ENCODE results near the gene GFER. TPM values are rescaled to one million over a fixed set of nuclear protein-coding genes. Genes with fewer than 3 reads are reported as not detected.
"Not testable (repeated sequence)": the region's sequence is repeated elsewhere in the genome, so short reads cannot be mapped to it uniquely, and the experiment has no call there.

The GFER gene
- polyA plus RNA-seq, 1 donor (not counting 4 experiments of a cell fraction or from before 2014, with no cell fraction given) = 12.0 TPM

DNA sequence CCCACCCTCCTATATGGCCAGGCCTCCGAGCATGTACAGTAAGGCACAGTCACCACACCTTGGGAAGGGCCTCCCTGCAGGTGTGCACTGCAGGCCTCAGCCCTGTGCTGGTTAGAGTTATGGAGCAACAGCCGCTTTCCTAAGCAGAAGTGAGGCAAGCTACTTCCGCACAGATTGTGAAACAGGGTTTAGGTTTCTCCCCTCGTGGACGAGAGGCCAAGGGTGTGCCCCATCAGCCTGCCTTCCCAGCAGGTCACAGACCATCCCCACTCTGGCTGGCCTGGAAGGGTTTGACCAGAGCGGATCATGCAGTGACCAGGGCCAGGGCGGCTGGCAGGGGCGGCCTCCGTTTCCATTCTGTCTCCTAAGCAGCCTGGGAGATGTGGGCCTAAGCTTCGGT lies 45.7 kb upstream of the GFER start:
- DNase-seq (ENCODE audit: low read depth, low spot score) (no peak), FAIRE-seq (no peak)
- no peak overlapping the region for H3K9ac ChIP-seq (ENCODE audit: control insufficient read depth, extremely low read depth, insufficient read depth, low read length)
- no peak overlapping the region for H3K27ac ChIP-seq (ENCODE audit: control insufficient read depth, insufficient read depth, low read length)
- H3K4me3 ChIP-seq (ENCODE audit: control insufficient read depth in 2 of 3, extremely low read depth in 1 of 3, insufficient read depth in 2 of 3, low read depth in 1 of 3, low read length in 3 of 3) = no peak overlapping the region
- no peaks in the 10 kb centered on the region for H3K27me3 ChIP-seq (ENCODE audit: control insufficient read depth, extremely low read depth, insufficient read depth, low read length)
- no peaks in the 10 kb centered on the region for H4K20me1 ChIP-seq (ENCODE audit: control insufficient read depth, extremely low read depth, insufficient read depth, low read length)
- H3K9me3 ChIP-seq (ENCODE audit: control insufficient read depth, low read depth, low read length) = no peaks in the 10 kb centered on the region
- H3K9me1 ChIP-seq (ENCODE audit: control insufficient read depth, extremely low read depth, insufficient read depth, low read length) = no peaks in the 10 kb centered on the region
- peaks cover 0 to 4% of the 10 kb centered on the region in 2 experiments for H3K36me3 ChIP-seq (ENCODE audit: control insufficient read depth in 2 of 2, extremely low read depth in 1 of 2, insufficient read depth in 2 of 2, low read length in 2 of 2)
- H3K79me2 ChIP-seq (ENCODE audit: control insufficient read depth, insufficient read depth, low read length) = no peaks in the 10 kb centered on the region
- TF ChIP-seq, protein P1, sequence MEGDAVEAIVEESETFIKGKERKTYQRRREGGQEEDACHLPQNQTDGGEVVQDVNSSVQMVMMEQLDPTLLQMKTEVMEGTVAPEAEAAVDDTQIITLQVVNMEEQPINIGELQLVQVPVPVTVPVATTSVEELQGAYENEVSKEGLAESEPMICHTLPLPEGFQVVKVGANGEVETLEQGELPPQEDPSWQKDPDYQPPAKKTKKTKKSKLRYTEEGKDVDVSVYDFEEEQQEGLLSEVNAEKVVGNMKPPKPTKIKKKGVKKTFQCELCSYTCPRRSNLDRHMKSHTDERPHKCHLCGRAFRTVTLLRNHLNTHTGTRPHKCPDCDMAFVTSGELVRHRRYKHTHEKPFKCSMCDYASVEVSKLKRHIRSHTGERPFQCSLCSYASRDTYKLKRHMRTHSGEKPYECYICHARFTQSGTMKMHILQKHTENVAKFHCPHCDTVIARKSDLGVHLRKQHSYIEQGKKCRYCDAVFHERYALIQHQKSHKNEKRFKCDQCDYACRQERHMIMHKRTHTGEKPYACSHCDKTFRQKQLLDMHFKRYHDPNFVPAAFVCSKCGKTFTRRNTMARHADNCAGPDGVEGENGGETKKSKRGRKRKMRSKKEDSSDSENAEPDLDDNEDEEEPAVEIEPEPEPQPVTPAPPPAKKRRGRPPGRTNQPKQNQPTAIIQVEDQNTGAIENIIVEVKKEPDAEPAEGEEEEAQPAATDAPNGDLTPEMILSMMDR (optimal IDR thresholded peaks at IDR 0.05 in 1 of 3, IDR thresholded peaks at IDR 0.05 in 1 of 3, conservative IDR thresholded peaks at IDR 0.05 in 1 of 3; ENCODE audit: extremely low read depth in 1 of 3, insufficient read depth in 2 of 3, low read length in 3 of 3) = no peak
- TF ChIP-seq EZH2 (IDR thresholded peaks at IDR 0.05; ENCODE audit: low read length) = no peak
- H2AFZ ChIP-seq (ENCODE audit: control insufficient read depth, low read length) = no peak overlapping the region
- H3K4me2 ChIP-seq (ENCODE audit: control insufficient read depth, extremely low read depth, insufficient read depth, low read depth, low read length) = no peak overlapping the region
- dilution Hi-C loops (cut with MboI; ENCODE audit: extremely low pct_ligation_motif_present, low sequenced_read_pairs) = no loop called here
- H3K4me1 ChIP-seq (ENCODE audit: control insufficient read depth, extremely low read depth, insufficient read depth, low read length) = peaks cover 21% of the 10 kb centered on the region

DNA sequence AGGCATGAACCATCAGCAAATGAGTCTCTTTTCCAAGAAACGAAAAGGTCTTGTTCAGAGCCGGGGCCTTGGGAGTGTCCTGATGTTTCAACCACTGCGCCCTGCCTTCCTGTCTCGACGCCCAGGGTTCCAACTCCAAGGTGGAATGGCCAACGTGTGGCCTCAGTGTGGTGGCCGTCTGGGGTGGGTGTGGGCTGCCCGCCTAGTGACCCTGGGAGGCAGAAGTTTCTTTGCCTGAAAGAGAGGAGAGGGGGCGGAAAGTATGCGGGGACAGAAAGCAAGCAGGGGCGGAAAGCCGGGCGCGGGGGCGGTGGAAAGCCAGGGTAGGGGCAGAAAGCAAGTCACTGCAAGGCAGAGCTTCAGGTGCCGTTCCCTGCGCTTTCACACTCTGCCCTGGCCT lies 45.1 kb upstream of the GFER start:
- TF ChIP-seq, protein P1 (optimal IDR thresholded peaks at IDR 0.05 in 1 of 3, IDR thresholded peaks at IDR 0.05 in 1 of 3, conservative IDR thresholded peaks at IDR 0.05 in 1 of 3; ENCODE audit: extremely low read depth in 1 of 3, insufficient read depth in 2 of 3, low read length in 3 of 3) = no peak
- no peak for TF ChIP-seq EZH2 (IDR thresholded peaks at IDR 0.05; ENCODE audit: low read length)
- no peak for FAIRE-seq

DNA sequence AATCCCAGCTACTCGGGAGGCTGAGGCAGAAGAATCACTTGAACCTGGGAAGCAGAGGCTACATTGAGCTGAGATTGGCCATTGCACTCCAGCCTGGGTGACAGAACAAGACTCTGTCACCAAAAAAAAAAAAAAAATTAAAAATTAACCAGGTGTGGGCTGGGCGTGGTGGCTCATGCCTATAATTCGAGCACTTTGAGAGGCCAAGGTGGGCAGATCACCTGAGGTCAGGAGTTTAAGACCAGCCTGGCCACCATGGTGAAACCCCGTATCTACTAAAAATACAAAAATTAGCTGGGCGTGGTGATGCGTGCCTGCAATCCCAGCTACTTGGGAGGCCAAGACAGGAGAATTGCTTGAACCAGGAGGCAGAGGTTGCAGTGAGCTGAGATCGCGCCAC lies 44.2 kb upstream of the GFER start:
- FAIRE-seq; H3K27me3 ChIP-seq (ENCODE audit: control insufficient read depth, extremely low read depth, insufficient read depth, low read length); dilution Hi-C loops (cut with MboI; ENCODE audit: extremely low pct_ligation_motif_present, low sequenced_read_pairs): not testable (repeated sequence)

More for the DNA sequence above, 45.1 kb upstream of the GFER start:
- Histone ChIP-seq H3K4me1 (ENCODE audit: control insufficient read depth, extremely low read depth, insufficient read depth, low read length) (peaks cover 23% of the 10 kb centered on the region), H3K27me3 (ENCODE audit: control insufficient read depth, extremely low read depth, insufficient read depth, low read length) (no peaks in the 10 kb centered on the region), H3K4me2 (ENCODE audit: control insufficient read depth, extremely low read depth, insufficient read depth, low read depth, low read length) (no peak overlapping the region), H3K4me3 (ENCODE audit: control insufficient read depth in 2 of 3, extremely low read depth in 1 of 3, insufficient read depth in 2 of 3, low read depth in 1 of 3, low read length in 3 of 3) (no peak overlapping the region), H4K20me1 (ENCODE audit: control insufficient read depth, extremely low read depth, insufficient read depth, low read length) (no peaks in the 10 kb centered on the region), H2AFZ (ENCODE audit: control insufficient read depth, low read length) (no peak overlapping the region), H3K36me3 (ENCODE audit: control insufficient read depth in 2 of 2, extremely low read depth in 1 of 2, insufficient read depth in 2 of 2, low read length in 2 of 2) (peaks cover 0 to 4% of the 10 kb centered on the region in 2 experiments), H3K9me1 (ENCODE audit: control insufficient read depth, extremely low read depth, insufficient read depth, low read length) (no peaks in the 10 kb centered on the region), H3K9ac (ENCODE audit: control insufficient read depth, extremely low read depth, insufficient read depth, low read length) (no peak overlapping the region), H3K79me2 (ENCODE audit: control insufficient read depth, insufficient read depth, low read length) (no peaks in the 10 kb centered on the region), H3K27ac (ENCODE audit: control insufficient read depth, insufficient read depth, low read length) (no peak overlapping the region), H3K9me3 (ENCODE audit: control insufficient read depth, low read depth, low read length) (no peaks in the 10 kb centered on the region)
- no peak for DNase-seq (ENCODE audit: low read depth, low spot score)
- dilution Hi-C loops (cut with MboI; ENCODE audit: extremely low pct_ligation_motif_present, low sequenced_read_pairs) = no loop called here

More for the DNA sequence above, 44.2 kb upstream of the GFER start:
- not testable (repeated sequence) for H3K9ac ChIP-seq (ENCODE audit: control insufficient read depth, extremely low read depth, insufficient read depth, low read length); H3K27ac ChIP-seq (ENCODE audit: control insufficient read depth, insufficient read depth, low read length); H3K9me3 ChIP-seq (ENCODE audit: control insufficient read depth, low read depth, low read length); H3K4me2 ChIP-seq (ENCODE audit: control insufficient read depth, extremely low read depth, insufficient read depth, low read depth, low read length); H4K20me1 ChIP-seq (ENCODE audit: control insufficient read depth, extremely low read depth, insufficient read depth, low read length); H3K36me3 ChIP-seq (ENCODE audit: control insufficient read depth in 2 of 2, extremely low read depth in 1 of 2, insufficient read depth in 2 of 2, low read length in 2 of 2); DNase-seq (ENCODE audit: low read depth, low spot score); H3K79me2 ChIP-seq (ENCODE audit: control insufficient read depth, insufficient read depth, low read length); H2AFZ ChIP-seq (ENCODE audit: control insufficient read depth, low read length); H3K9me1 ChIP-seq (ENCODE audit: control insufficient read depth, extremely low read depth, insufficient read depth, low read length); H3K4me3 ChIP-seq (ENCODE audit: control insufficient read depth in 2 of 3, extremely low read depth in 1 of 3, insufficient read depth in 2 of 3, low read depth in 1 of 3, low read length in 3 of 3)
- H3K4me1 ChIP-seq (ENCODE audit: control insufficient read depth, extremely low read depth, insufficient read depth, low read length) = peaks cover 27% of the 10 kb centered on the region

Data from keratinocyte (primary cell).